K562 (cell line): ENCODE measurements around the gene LINS1.

ENCODE experiments used
- ARNT ChIP-seq, 2 experiments: fragments of 450-650 bp; IDR thresholded peaks; 2 replicates each; pipeline ENCODE4 v1.6.1; 2016; ENCODE audit warnings: mild to moderate bottlenecking in 1 of 2
- EZH2 ChIP-seq: IDR thresholded peaks from 2 replicates; pipeline ENCODE4 v1.6.1; 2012; ENCODE audit warnings: low read depth, mild to moderate bottlenecking, inconsistent platforms, low read length, borderline replicate concordance
- HMG20B ChIP-seq: fragments of 250-450 bp; sonication (Bioruptor Pico); IDR thresholded peaks from 2 replicates; pipeline ENCODE4 v1.5.0; 2021; ENCODE audit warnings: mild to moderate bottlenecking
- JUNB ChIP-seq: fragments of 450-650 bp; formaldehyde crosslinking; conservative IDR thresholded peaks from 2 replicates; pipeline ENCODE4 v1.4.0; 2020; ENCODE audit warnings: mild to moderate bottlenecking
- KAT8 ChIP-seq: fragments of 450-650 bp; IDR thresholded peaks from 2 replicates; pipeline ENCODE4 v1.6.1; 2016; ENCODE audit warnings: low read depth, mild to moderate bottlenecking
- MAFK ChIP-seq: IDR thresholded peaks from 2 replicates; pipeline ENCODE4 v1.6.1; 2011; ENCODE audit warnings: low read length, improper control_type of control experiment
- MEF2A ChIP-seq: IDR thresholded peaks from 2 replicates; pipeline ENCODE4 v1.6.1; 2011; ENCODE audit warnings: low read depth, mild to moderate bottlenecking, low read length, moderate library complexity; ENCODE audit not compliant: control insufficient read depth
- NCOA4 ChIP-seq: fragments of 450-650 bp; IDR thresholded peaks from 2 replicates; pipeline ENCODE4 v1.6.1; 2018; ENCODE audit warnings: mild to moderate bottlenecking; ENCODE audit not compliant: partially characterized antibody
- NR2C1 ChIP-seq, 2 experiments: fragments of 450-650 bp; IDR thresholded peaks; 2 replicates each; pipeline ENCODE4 v1.6.1; 2017; ENCODE audit warnings: mild to moderate bottlenecking in 2 of 2, antibody characterized with exemption in 1 of 2, inconsistent platforms in 1 of 2, missing compliant biosample characterization in 1 of 2, missing genetic modification characterization in 1 of 2
- POLR2A ChIP-seq: fragments of 450-650 bp; conservative IDR thresholded peaks from 2 replicates; pipeline ENCODE4 v1.6.1; 2016
- SP1 ChIP-seq: sonication (generic); formaldehyde crosslinking; IDR thresholded peaks from 2 replicates; pipeline ENCODE4 v1.8.1; 2022; ENCODE audit warnings: mild to moderate bottlenecking, missing genetic modification reagents
- ZC3H11A ChIP-seq: IDR thresholded peaks from 2 replicates; pipeline ENCODE4 v1.6.1; 2012; ENCODE audit warnings: low read depth, low read length, improper control_type of control experiment
- ZC3H8 ChIP-seq: fragments of 450-650 bp; IDR thresholded peaks from 2 replicates; pipeline ENCODE4 v1.6.1; 2017
- TF ChIP-seq, protein P1 (sequence below), 3 experiments: fragments of 200-800 bp in 1 of 3; sonication (Bioruptor generic) in 1 of 3; sonication (generic) in 1 of 3; formaldehyde crosslinking in 1 of 3; IDR thresholded peaks; 2 replicates each; pipeline versions ENCODE4 v1.6.1 to v1.8.0; 2016 to 2022; ENCODE audit warnings: mild to moderate bottlenecking in 2 of 3, missing compliant biosample characterization in 2 of 3, missing genetic modification characterization in 2 of 3, missing genetic modification reagents in 1 of 3

- TF ChIP-seq NCOA4, result no peak
- TF ChIP-seq ZC3H8, result no peak
- TF ChIP-seq SP1 (CRISPR knock-in tag), result no peak
- TF ChIP-seq JUNB (CRISPR knock-in tag), result no peak
- no peak for TF ChIP-seq NR2C1 (IDR thresholded peaks at IDR 0.05)
- TF ChIP-seq NR2C1 (tag; IDR thresholded peaks at IDR 0.05), result no peak
- no peak for TF ChIP-seq POLR2A
- no peak for TF ChIP-seq MEF2A
- TF ChIP-seq HMG20B (CRISPR knock-in tag), result no peak
- TF ChIP-seq ARNT (IDR thresholded peaks at IDR 0.05), result no peak
- no peak for TF ChIP-seq ZC3H11A
- TF ChIP-seq, protein P1, sequence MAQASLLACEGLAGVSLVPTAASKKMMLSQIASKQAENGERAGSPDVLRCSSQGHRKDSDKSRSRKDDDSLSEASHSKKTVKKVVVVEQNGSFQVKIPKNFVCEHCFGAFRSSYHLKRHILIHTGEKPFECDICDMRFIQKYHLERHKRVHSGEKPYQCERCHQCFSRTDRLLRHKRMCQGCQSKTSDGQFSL (CRISPR knock-in tag; IDR thresholded peaks at IDR 0.05), result no peak
- TF ChIP-seq, protein P1 (tag; IDR thresholded peaks at IDR 0.05), result no peak
- no peak for TF ChIP-seq MAFK
- no peak for TF ChIP-seq EZH2
- TF ChIP-seq KAT8, result no peak
These were observed 75.9 kb downstream of the LINS1 start for GRCh38 chr15:100526027-100526481.
